GM23338 (cell line): ENCODE data around the gene SLC50A1. TPM values are rescaled to one million over a fixed set of nuclear protein-coding genes. Genes with fewer than 3 reads are reported as not detected.

ENCODE experiments used
- ATAC-seq: fragments of 200-7000 bp; cut with Tn5 transposase; 3 replicates; pipeline ENCODE4 v1.9.1; 2020
- DNase-seq: peaks from one replicate; pipeline ENCODE4 v3.0.0-alpha.2; 2015; ENCODE audit warnings: low spot score
- H2AFZ ChIP-seq: fragments of 200-600 bp; sonication (generic); 2 replicates; pipeline ENCODE4 v1.8.0; 2016; ENCODE audit warnings: antibody characterized with exemption, mild to moderate bottlenecking, moderate library complexity
- H3F3A ChIP-seq: fragments of 200-600 bp; sonication (generic); replicated peaks from 2 replicates; pipeline ENCODE4 v1.8.0; 2017; ENCODE audit warnings: antibody characterized with exemption, mixed run types, low read depth
- H3K27ac ChIP-seq: fragments of 200-600 bp; sonication (generic); 2 replicates; pipeline ENCODE4 v1.6.1; 2016; ENCODE audit warnings: low read depth
- H3K27me3 ChIP-seq: fragments of 200-600 bp; sonication (generic); 2 replicates; pipeline ENCODE4 v1.8.0; 2016; ENCODE audit warnings: mild to moderate bottlenecking, mixed run types, moderate library complexity; ENCODE audit not compliant: insufficient read depth
- H3K36me3 ChIP-seq: fragments of 200-600 bp; sonication (generic); 2 replicates; pipeline ENCODE4 v1.8.0; 2016; ENCODE audit warnings: mild to moderate bottlenecking; ENCODE audit not compliant: insufficient read depth
- H3K4me1 ChIP-seq: fragments of 200-600 bp; sonication (generic); 2 replicates; pipeline ENCODE4 v1.8.0; 2016; ENCODE audit warnings: mild to moderate bottlenecking, moderate library complexity; ENCODE audit not compliant: insufficient read depth
- H3K4me2 ChIP-seq: fragments of 200-600 bp; sonication (generic); 2 replicates; pipeline ENCODE4 v1.7.1; 2017; ENCODE audit warnings: mixed run types
- H3K4me3 ChIP-seq: fragments of 200-600 bp; sonication (generic); 2 replicates; pipeline ENCODE4 v1.6.1; 2016; ENCODE audit warnings: mixed run types
- H3K79me2 ChIP-seq: fragments of 200-600 bp; sonication (generic); replicated peaks from 2 replicates; pipeline ENCODE4 v1.8.0; 2017; ENCODE audit warnings: mild to moderate bottlenecking; ENCODE audit not compliant: insufficient read depth
- H3K9me2 ChIP-seq: fragments of 200-600 bp; sonication (generic); 2 replicates; pipeline ENCODE4 v1.8.0; 2017; ENCODE audit not compliant: insufficient read depth
- H4K20me1 ChIP-seq: fragments of 200-600 bp; sonication (generic); replicated peaks from 2 replicates; pipeline ENCODE4 v1.8.0; 2017; ENCODE audit warnings: mild to moderate bottlenecking; ENCODE audit not compliant: insufficient read depth
- H3K27ac Mint-ChIP-seq: 2 replicates; pipeline ENCODE4 v1.8.0; 2020; ENCODE audit warnings: inconsistent platforms, mild to moderate bottlenecking, moderate library complexity, mixed read lengths
- H3K27me3 Mint-ChIP-seq: 3 replicates; pipeline ENCODE4 v1.8.0; 2022; ENCODE audit warnings: low read depth, mild to moderate bottlenecking, moderate library complexity, mixed read lengths, inconsistent platforms; ENCODE audit not compliant: insufficient read depth, poor library complexity
- H3K36me3 Mint-ChIP-seq: 3 replicates; pipeline ENCODE4 v1.8.0; 2021; ENCODE audit warnings: low read depth, mild to moderate bottlenecking, inconsistent platforms, moderate library complexity, mixed read lengths
- H3K4me1 Mint-ChIP-seq: 3 replicates; pipeline ENCODE4 v1.8.0; 2020; ENCODE audit warnings: mild to moderate bottlenecking, inconsistent platforms, mixed read lengths
- H3K4me3 Mint-ChIP-seq: 3 replicates; pipeline ENCODE4 v1.8.0; 2021; ENCODE audit warnings: moderate library complexity, mild to moderate bottlenecking, inconsistent platforms, mixed read lengths
- H3K9me3 Mint-ChIP-seq: 3 replicates; pipeline ENCODE4 v1.8.0; 2020; ENCODE audit warnings: moderate library complexity, mild to moderate bottlenecking, inconsistent platforms, mixed read lengths
- CREB1 ChIP-seq: fragments of 250-450 bp; sonication (Bioruptor Pico); IDR thresholded peaks from 2 replicates; pipeline ENCODE4 v1.5.0; 2020; ENCODE audit warnings: low read depth, mild to moderate bottlenecking, moderate library complexity
- EZH2 ChIP-seq: fragments of 200-600 bp; sonication (generic); IDR thresholded peaks from one replicate; pipeline ENCODE4 v1.8.0; 2017; ENCODE audit warnings: antibody characterized with exemption, mild to moderate bottlenecking, low read depth; ENCODE audit not compliant: unreplicated experiment
- EZH2phosphoT487 ChIP-seq: fragments of 200-600 bp; sonication (generic); IDR thresholded peaks from one replicate; pipeline ENCODE4 v1.8.1; 2018; ENCODE audit warnings: antibody characterized with exemption; ENCODE audit not compliant: unreplicated experiment
- NANOG ChIP-seq: IDR thresholded peaks from 2 replicates; pipeline ENCODE4 v1.6.1; 2016; ENCODE audit warnings: antibody characterized with exemption, borderline replicate concordance
- POLR2AphosphoS5 ChIP-seq: IDR thresholded peaks from 2 replicates; pipeline ENCODE4 v1.6.1; 2016; ENCODE audit warnings: antibody characterized with exemption, low read depth
- STAT1 ChIP-seq: IDR thresholded peaks from one replicate; pipeline ENCODE4 v1.6.1; 2016; ENCODE audit warnings: antibody characterized with exemption; ENCODE audit not compliant: unreplicated experiment
- ZNF114 ChIP-seq: fragments of 250-450 bp; sonication (Bioruptor Pico); IDR thresholded peaks from 2 replicates; pipeline ENCODE4 v1.5.0; 2020; ENCODE audit warnings: mild to moderate bottlenecking, moderate library complexity
- ZNF331 ChIP-seq: fragments of 250-450 bp; sonication (Bioruptor Pico); IDR thresholded peaks from 2 replicates; pipeline ENCODE4 v1.5.0; 2020; ENCODE audit warnings: low read depth, mild to moderate bottlenecking, moderate library complexity
- polyA plus RNA-seq: library from polyadenylated mRNA; unstranded; fragments of >200 nt; fragmentation: Nextera tagmentation; extraction: Ambion mirVana; gene quantifications from 2 replicates; pipeline ENCODE4 v1.2.1, GENCODE V29; 2016
- total RNA-seq: library from RNA; depleted of rRNA; stranded (reverse); fragments of >200 nt; shearing (Covaris generic); gene quantifications from 2 replicates; pipeline ENCODE4 v1.2.3, GENCODE V29; 2014
- TF ChIP-seq, protein P1 (sequence below): IDR thresholded peaks from one replicate; pipeline ENCODE4 v1.6.1; 2018; ENCODE audit warnings: antibody characterized with exemption; ENCODE audit not compliant: unreplicated experiment
- TF ChIP-seq, protein P2 (sequence below), 2 experiments: fragments of 200-600 bp in 1 of 2; sonication (generic) in 1 of 2; conservative IDR thresholded peaks; 2 replicates each; pipeline versions ENCODE4 v1.5.1 to v1.6.1; 2016 to 2017; ENCODE audit warnings: antibody characterized with exemption in 2 of 2, low read depth in 2 of 2, mild to moderate bottlenecking in 2 of 2, moderate library complexity in 1 of 2
- TF ChIP-seq, protein P3 (sequence below): IDR thresholded peaks from 2 replicates; pipeline ENCODE4 v1.6.1; 2016; ENCODE audit warnings: antibody characterized with exemption

Gene SLC50A1
- total and polyA plus RNA-seq, 2 experiments from 2014 or later: 30.0 to 63.9 TPM

DNA sequence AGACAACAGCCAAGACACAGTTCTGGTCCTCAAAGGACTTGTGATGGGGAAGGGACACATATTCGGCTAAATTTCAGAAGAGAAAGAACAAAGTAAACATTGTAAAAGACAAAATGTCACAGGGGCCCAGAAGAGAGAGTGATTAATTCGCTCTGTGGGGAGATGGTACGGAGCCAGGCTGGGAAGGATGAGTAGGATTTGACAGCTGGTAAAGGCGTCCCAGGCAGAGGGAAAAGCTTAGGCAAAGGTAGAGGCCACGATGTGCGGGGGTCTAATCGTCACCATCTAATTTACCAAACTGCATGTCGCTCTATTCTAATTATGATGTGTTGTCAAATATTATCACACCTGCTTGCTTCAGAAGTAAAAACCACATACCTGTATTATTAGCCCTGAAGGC, 25.3 kb upstream of the SLC50A1 start:
- no peak overlapping the region for H3K4me2 ChIP-seq
- 0 out of 2 replicates have a peak, but pooled peaks cover 3% of the 10 kb centered on the region for H3F3A ChIP-seq
- no peaks in the 10 kb centered on the region for H3K27me3 ChIP-seq
- no peaks in the 10 kb centered on the region for H3K79me2 ChIP-seq
- TF ChIP-seq NANOG: no peak
- TF ChIP-seq, protein P1, sequence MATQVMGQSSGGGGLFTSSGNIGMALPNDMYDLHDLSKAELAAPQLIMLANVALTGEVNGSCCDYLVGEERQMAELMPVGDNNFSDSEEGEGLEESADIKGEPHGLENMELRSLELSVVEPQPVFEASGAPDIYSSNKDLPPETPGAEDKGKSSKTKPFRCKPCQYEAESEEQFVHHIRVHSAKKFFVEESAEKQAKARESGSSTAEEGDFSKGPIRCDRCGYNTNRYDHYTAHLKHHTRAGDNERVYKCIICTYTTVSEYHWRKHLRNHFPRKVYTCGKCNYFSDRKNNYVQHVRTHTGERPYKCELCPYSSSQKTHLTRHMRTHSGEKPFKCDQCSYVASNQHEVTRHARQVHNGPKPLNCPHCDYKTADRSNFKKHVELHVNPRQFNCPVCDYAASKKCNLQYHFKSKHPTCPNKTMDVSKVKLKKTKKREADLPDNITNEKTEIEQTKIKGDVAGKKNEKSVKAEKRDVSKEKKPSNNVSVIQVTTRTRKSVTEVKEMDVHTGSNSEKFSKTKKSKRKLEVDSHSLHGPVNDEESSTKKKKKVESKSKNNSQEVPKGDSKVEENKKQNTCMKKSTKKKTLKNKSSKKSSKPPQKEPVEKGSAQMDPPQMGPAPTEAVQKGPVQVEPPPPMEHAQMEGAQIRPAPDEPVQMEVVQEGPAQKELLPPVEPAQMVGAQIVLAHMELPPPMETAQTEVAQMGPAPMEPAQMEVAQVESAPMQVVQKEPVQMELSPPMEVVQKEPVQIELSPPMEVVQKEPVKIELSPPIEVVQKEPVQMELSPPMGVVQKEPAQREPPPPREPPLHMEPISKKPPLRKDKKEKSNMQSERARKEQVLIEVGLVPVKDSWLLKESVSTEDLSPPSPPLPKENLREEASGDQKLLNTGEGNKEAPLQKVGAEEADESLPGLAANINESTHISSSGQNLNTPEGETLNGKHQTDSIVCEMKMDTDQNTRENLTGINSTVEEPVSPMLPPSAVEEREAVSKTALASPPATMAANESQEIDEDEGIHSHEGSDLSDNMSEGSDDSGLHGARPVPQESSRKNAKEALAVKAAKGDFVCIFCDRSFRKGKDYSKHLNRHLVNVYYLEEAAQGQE: no peak
- no peak for TF ChIP-seq STAT1
- TF ChIP-seq, protein P2, sequence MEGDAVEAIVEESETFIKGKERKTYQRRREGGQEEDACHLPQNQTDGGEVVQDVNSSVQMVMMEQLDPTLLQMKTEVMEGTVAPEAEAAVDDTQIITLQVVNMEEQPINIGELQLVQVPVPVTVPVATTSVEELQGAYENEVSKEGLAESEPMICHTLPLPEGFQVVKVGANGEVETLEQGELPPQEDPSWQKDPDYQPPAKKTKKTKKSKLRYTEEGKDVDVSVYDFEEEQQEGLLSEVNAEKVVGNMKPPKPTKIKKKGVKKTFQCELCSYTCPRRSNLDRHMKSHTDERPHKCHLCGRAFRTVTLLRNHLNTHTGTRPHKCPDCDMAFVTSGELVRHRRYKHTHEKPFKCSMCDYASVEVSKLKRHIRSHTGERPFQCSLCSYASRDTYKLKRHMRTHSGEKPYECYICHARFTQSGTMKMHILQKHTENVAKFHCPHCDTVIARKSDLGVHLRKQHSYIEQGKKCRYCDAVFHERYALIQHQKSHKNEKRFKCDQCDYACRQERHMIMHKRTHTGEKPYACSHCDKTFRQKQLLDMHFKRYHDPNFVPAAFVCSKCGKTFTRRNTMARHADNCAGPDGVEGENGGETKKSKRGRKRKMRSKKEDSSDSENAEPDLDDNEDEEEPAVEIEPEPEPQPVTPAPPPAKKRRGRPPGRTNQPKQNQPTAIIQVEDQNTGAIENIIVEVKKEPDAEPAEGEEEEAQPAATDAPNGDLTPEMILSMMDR (conservative IDR thresholded peaks at IDR 0.05; ENCODE audit: low read depth in 2 of 2): no peak
- TF ChIP-seq ZNF331: no peak
- TF ChIP-seq, protein P3, sequence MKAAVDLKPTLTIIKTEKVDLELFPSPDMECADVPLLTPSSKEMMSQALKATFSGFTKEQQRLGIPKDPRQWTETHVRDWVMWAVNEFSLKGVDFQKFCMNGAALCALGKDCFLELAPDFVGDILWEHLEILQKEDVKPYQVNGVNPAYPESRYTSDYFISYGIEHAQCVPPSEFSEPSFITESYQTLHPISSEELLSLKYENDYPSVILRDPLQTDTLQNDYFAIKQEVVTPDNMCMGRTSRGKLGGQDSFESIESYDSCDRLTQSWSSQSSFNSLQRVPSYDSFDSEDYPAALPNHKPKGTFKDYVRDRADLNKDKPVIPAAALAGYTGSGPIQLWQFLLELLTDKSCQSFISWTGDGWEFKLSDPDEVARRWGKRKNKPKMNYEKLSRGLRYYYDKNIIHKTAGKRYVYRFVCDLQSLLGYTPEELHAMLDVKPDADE: no peak
- no peak for TF ChIP-seq EZH2
- TF ChIP-seq EZH2phosphoT487: no peak
- TF ChIP-seq CREB1 (CRISPR knock-in tag): no peak
- ATAC-seq: no peak
- no peak for DNase-seq
- no peak overlapping the region for H3K27ac ChIP-seq
- H2AFZ ChIP-seq: no peak overlapping the region
- 0 out of 3 replicates have a peak, but pooled peaks cover 2% of the 10 kb centered on the region for H3K4me1 Mint-ChIP-seq
- no peak overlapping the region for H3K27ac Mint-ChIP-seq
- no peaks in the 10 kb centered on the region for H3K9me3 Mint-ChIP-seq
- no peak overlapping the region for H3K4me3 Mint-ChIP-seq
- no peaks in the 10 kb centered on the region for H3K9me2 ChIP-seq
- H4K20me1 ChIP-seq: no peaks in the 10 kb centered on the region
- H3K36me3 ChIP-seq: no peaks in the 10 kb centered on the region
- no peaks in the 10 kb centered on the region; the same call in 1 of the 2 replicates for H3K4me1 ChIP-seq
- no peak overlapping the region for H3K4me3 ChIP-seq
- H3K27me3 Mint-ChIP-seq: peaks cover 4% of the 10 kb centered on the region
- no peaks in the 10 kb centered on the region for H3K36me3 Mint-ChIP-seq

DNA sequence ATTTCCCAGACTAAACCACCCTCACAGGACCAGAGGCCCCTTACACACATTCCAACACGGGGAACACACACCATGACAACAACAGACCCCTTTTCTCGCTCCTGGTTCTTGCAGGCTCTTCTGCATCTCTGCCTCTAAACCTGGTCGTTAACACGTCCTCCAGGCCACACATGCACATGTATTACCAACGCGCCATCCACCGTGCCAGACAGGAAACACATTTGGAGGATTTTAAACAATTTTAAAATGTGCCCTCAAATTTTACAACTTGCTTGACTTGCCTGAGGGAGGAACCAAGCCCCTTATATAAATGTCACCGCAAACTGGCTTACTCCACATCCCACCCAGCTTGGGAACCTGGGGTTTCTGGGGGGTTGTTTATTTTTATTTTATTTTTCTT, 24.8 kb upstream of the SLC50A1 start:
- Histone ChIP-seq H3K36me3 (no peaks in the 10 kb centered on the region), H3K27ac (no peak overlapping the region), H3K4me3 (no peak overlapping the region), H3F3A (0 out of 2 replicates have a peak, but pooled peaks cover 3% of the 10 kb centered on the region), H3K4me2 (no peak overlapping the region), H2AFZ (no peak overlapping the region), H3K27me3 (no peaks in the 10 kb centered on the region), H3K79me2 (no peaks in the 10 kb centered on the region), H4K20me1 (no peaks in the 10 kb centered on the region), H3K9me2 (no peaks in the 10 kb centered on the region), H3K4me1 (no peaks in the 10 kb centered on the region; the same call in 1 of the 2 replicates)
- Mint-ChIP-seq H3K27me3 (peaks cover 4% of the 10 kb centered on the region), H3K36me3 (no peaks in the 10 kb centered on the region), H3K4me1 (0 out of 3 replicates have a peak, but pooled peaks cover 2% of the 10 kb centered on the region), H3K27ac (no peak overlapping the region), H3K9me3 (no peaks in the 10 kb centered on the region), H3K4me3 (no peak overlapping the region)
- no peak for TF ChIP-seq POLR2AphosphoS5
- TF ChIP-seq EZH2phosphoT487: no peak
- TF ChIP-seq, protein P2 (conservative IDR thresholded peaks at IDR 0.05; ENCODE audit: low read depth in 2 of 2): no peak
- no peak for TF ChIP-seq ZNF114
- ATAC-seq: no peak
- DNase-seq: no peak
